IPS DF 4.7 (cell line): ENCODE measurements around the gene SLC9A7.
"Not testable (repeated sequence)": the region's sequence is repeated elsewhere in the genome, so short reads cannot be mapped to it uniquely, and the experiment has no call there.

Source experiments
- DNase-seq: peaks from one replicate; pipeline ENCODE4 v3.0.0-alpha.2; 2013; ENCODE audit warnings: low spot score; ENCODE audit errors: extremely low read depth

SLC9A7 gene

GRCh38 chrX:46754586-46755061 lies 4.3 kb downstream of the SLC9A7 start:
- no peak for DNase-seq

- no peak for DNase-seq
These were observed 4.9 kb downstream of the SLC9A7 start for GRCh38 chrX:46754036-46754435.

- no peak for DNase-seq
These were observed 8.0 kb downstream of the SLC9A7 start for GRCh38 chrX:46750889-46751288.

GRCh38 chrX:46744009-46744408 lies 14.9 kb downstream of the SLC9A7 start:
- no peak for DNase-seq

- no peak for DNase-seq
These were observed 15.9 kb downstream of the SLC9A7 start for GRCh38 chrX:46743046-46743445.

GRCh38 chrX:46739736-46740135 lies 19.2 kb downstream of the SLC9A7 start:
- no peak for DNase-seq

- DNase-seq, result no peak
These were observed 21.5 kb downstream of the SLC9A7 start for GRCh38 chrX:46737462-46737861.

- DNase-seq, result no peak
These were observed 21.9 kb downstream of the SLC9A7 start for GRCh38 chrX:46737041-46737440.

GRCh38 chrX:46735622-46736021 lies 23.3 kb downstream of the SLC9A7 start:
- DNase-seq, result no peak

GRCh38 chrX:46733226-46733625 lies 25.7 kb downstream of the SLC9A7 start:
- DNase-seq, result no peak

- DNase-seq, result no peak
These were observed 28.2 kb downstream of the SLC9A7 start for GRCh38 chrX:46730765-46731164.

GRCh38 chrX:46727441-46727840 lies 31.5 kb downstream of the SLC9A7 start:
- DNase-seq, result no peak

- DNase-seq, result not testable (repeated sequence)
These were observed 35.4 kb downstream of the SLC9A7 start for GRCh38 chrX:46723569-46723927.

- DNase-seq, result no peak
These were observed 36.0 kb downstream of the SLC9A7 start for GRCh38 chrX:46722742-46723568.

- no peak for DNase-seq
These were observed 42.1 kb downstream of the SLC9A7 start for GRCh38 chrX:46716796-46717195.

GRCh38 chrX:46715997-46716396 lies 42.9 kb downstream of the SLC9A7 start:
- no peak for DNase-seq

GRCh38 chrX:46715530-46715929 lies 43.4 kb downstream of the SLC9A7 start:
- no peak for DNase-seq

- no peak for DNase-seq
These were observed 45.0 kb downstream of the SLC9A7 start for GRCh38 chrX:46713672-46714490.

GRCh38 chrX:46712764-46713163 lies 46.2 kb downstream of the SLC9A7 start:
- no peak for DNase-seq

- DNase-seq, result no peak
These were observed 47.8 kb downstream of the SLC9A7 start for GRCh38 chrX:46710927-46711623.

- no peak for DNase-seq
These were observed 48.5 kb downstream of the SLC9A7 start for GRCh38 chrX:46710425-46710824.
